Measurements from ENCODE around the gene NCS1.

The NCS1 gene

GRCh38 chr9:130212543-130213297 lies 40.5 kb downstream of the NCS1 start:
- Histone ChIP-seq H3K9me3 (ENCODE audit: low read depth, low read length) (no peaks in the 10 kb centered on the region), H3K27ac (no peak overlapping the region), H3K9ac (ENCODE audit: insufficient read length) (no peak overlapping the region), H3K4me3 (no peak overlapping the region), H3K36me3 (ENCODE audit: insufficient read depth, low read length) (peaks cover 3% of the 10 kb centered on the region; the same call in 1 of the 2 replicates)
- no peak for DNase-seq (ENCODE audit: low read depth, low spot score)
- TF ChIP-seq POLR2AphosphoS5 (IDR thresholded peaks at IDR 0.05; ENCODE audit: borderline replicate concordance, low read depth, low read length) (no peak), FOXP2 (optimal IDR thresholded peaks at IDR 0.05; ENCODE audit: control extremely low read depth, extremely low read length, insufficient read depth) (no peak), EZH2 (IDR thresholded peaks at IDR 0.05) (no peak)

GRCh38 chr9:130213911-130214761 lies 41.9 kb downstream of the NCS1 start:
- TF ChIP-seq FOXP2 (optimal IDR thresholded peaks at IDR 0.05; ENCODE audit: control extremely low read depth, extremely low read length, insufficient read depth) (no peak), EZH2 (IDR thresholded peaks at IDR 0.05) (no peak), POLR2AphosphoS5 (IDR thresholded peaks at IDR 0.05; ENCODE audit: borderline replicate concordance, low read depth, low read length) (no peak)
- no peak for DNase-seq (ENCODE audit: low read depth, low spot score)
- no peak overlapping the region for H3K27ac ChIP-seq
- no peaks in the 10 kb centered on the region for H3K9me3 ChIP-seq (ENCODE audit: low read depth, low read length)
- no peak overlapping the region for H3K4me3 ChIP-seq
- peaks cover 13% of the 10 kb centered on the region; the same call in 1 of the 2 replicates for H3K36me3 ChIP-seq (ENCODE audit: insufficient read depth, low read length)
- H3K9ac ChIP-seq (ENCODE audit: insufficient read length) = no peak overlapping the region

GRCh38 chr9:130214776-130215340 lies 42.7 kb downstream of the NCS1 start:
- H3K9ac ChIP-seq (ENCODE audit: insufficient read length) = no peak overlapping the region
- H3K4me3 ChIP-seq = no peak overlapping the region
- H3K36me3 ChIP-seq (ENCODE audit: insufficient read depth, low read length) = peaks cover 13% of the 10 kb centered on the region; the same call in 1 of the 2 replicates
- no peaks in the 10 kb centered on the region for H3K9me3 ChIP-seq (ENCODE audit: low read depth, low read length)
- TF ChIP-seq POLR2AphosphoS5 (IDR thresholded peaks at IDR 0.05; ENCODE audit: borderline replicate concordance, low read depth, low read length) = no peak
- no peak for TF ChIP-seq EZH2 (IDR thresholded peaks at IDR 0.05)
- TF ChIP-seq FOXP2 (optimal IDR thresholded peaks at IDR 0.05; ENCODE audit: control extremely low read depth, extremely low read length, insufficient read depth) = no peak
- H3K27ac ChIP-seq = no peak overlapping the region
- no peak for DNase-seq (ENCODE audit: low read depth, low spot score)

- Histone ChIP-seq H3K9me3 (ENCODE audit: low read depth, low read length) (no peaks in the 10 kb centered on the region), H3K27ac (no peak overlapping the region), H3K36me3 (ENCODE audit: insufficient read depth, low read length) (peaks cover 13% of the 10 kb centered on the region; the same call in 1 of the 2 replicates), H3K9ac (ENCODE audit: insufficient read length) (no peak overlapping the region), H3K4me3 (no peak overlapping the region)
- DNase-seq (ENCODE audit: low read depth, low spot score) = no peak
- TF ChIP-seq EZH2 (IDR thresholded peaks at IDR 0.05) = no peak
- no peak for TF ChIP-seq POLR2AphosphoS5 (IDR thresholded peaks at IDR 0.05; ENCODE audit: borderline replicate concordance, low read depth, low read length)
- TF ChIP-seq FOXP2 (optimal IDR thresholded peaks at IDR 0.05; ENCODE audit: control extremely low read depth, extremely low read length, insufficient read depth) = no peak
Measured at GRCh38 chr9:130215341-130216119, 43.3 kb downstream of the NCS1 start.

GRCh38 chr9:130217838-130218237 lies 45.6 kb downstream of the NCS1 start:
- no peak overlapping the region for H3K9ac ChIP-seq (ENCODE audit: insufficient read length)
- H3K4me3 ChIP-seq = no peak overlapping the region
- DNase-seq (ENCODE audit: low read depth, low spot score) = no peak
- peaks cover 20% of the 10 kb centered on the region; the same call in 1 of the 2 replicates for H3K36me3 ChIP-seq (ENCODE audit: insufficient read depth, low read length)
- H3K27ac ChIP-seq = no peak overlapping the region
- TF ChIP-seq POLR2AphosphoS5 (IDR thresholded peaks at IDR 0.05; ENCODE audit: borderline replicate concordance, low read depth, low read length) (no peak), EZH2 (IDR thresholded peaks at IDR 0.05) (no peak), FOXP2 (optimal IDR thresholded peaks at IDR 0.05; ENCODE audit: control extremely low read depth, extremely low read length, insufficient read depth) (no peak)
- no peaks in the 10 kb centered on the region for H3K9me3 ChIP-seq (ENCODE audit: low read depth, low read length)

- no peak for DNase-seq (ENCODE audit: low read depth, low spot score)
- no peak overlapping the region for H3K9ac ChIP-seq (ENCODE audit: insufficient read length)
- H3K9me3 ChIP-seq (ENCODE audit: low read depth, low read length) = no peaks in the 10 kb centered on the region
- no peak overlapping the region for H3K27ac ChIP-seq
- no peak for TF ChIP-seq POLR2AphosphoS5 (IDR thresholded peaks at IDR 0.05; ENCODE audit: borderline replicate concordance, low read depth, low read length)
- TF ChIP-seq FOXP2 (optimal IDR thresholded peaks at IDR 0.05; ENCODE audit: control extremely low read depth, extremely low read length, insufficient read depth) = no peak
- TF ChIP-seq EZH2 (IDR thresholded peaks at IDR 0.05) = no peak
- peaks cover 32% of the 10 kb centered on the region for H3K36me3 ChIP-seq (ENCODE audit: insufficient read depth, low read length)
- H3K4me3 ChIP-seq = no peak overlapping the region
Measured at GRCh38 chr9:130219661-130220096, 47.5 kb downstream of the NCS1 start.

GRCh38 chr9:130220352-130220751 lies 48.1 kb downstream of the NCS1 start:
- Histone ChIP-seq H3K9me3 (ENCODE audit: low read depth, low read length) (no peaks in the 10 kb centered on the region), H3K9ac (ENCODE audit: insufficient read length) (no peak overlapping the region), H3K27ac (peak overlapping the region; percentile 50; the same call in 1 of the 2 replicates), H3K4me3 (no peak overlapping the region), H3K36me3 (ENCODE audit: insufficient read depth, low read length) (peaks cover 38% of the 10 kb centered on the region)
- no peak for TF ChIP-seq EZH2 (IDR thresholded peaks at IDR 0.05)
- no peak for TF ChIP-seq FOXP2 (optimal IDR thresholded peaks at IDR 0.05; ENCODE audit: control extremely low read depth, extremely low read length, insufficient read depth)
- no peak for TF ChIP-seq POLR2AphosphoS5 (IDR thresholded peaks at IDR 0.05; ENCODE audit: borderline replicate concordance, low read depth, low read length)
- DNase-seq (ENCODE audit: low read depth, low spot score) = no peak
